DOHH2 (cell line): ENCODE results near the gene IMMP2L.

Source experiments
- H3F3A ChIP-seq: fragments of 200-600 bp; sonication (generic), shearing (Covaris generic); 2 replicates; pipeline ENCODE4 v1.6.0; 2016; ENCODE audit warnings: antibody characterized with exemption, mild to moderate bottlenecking; ENCODE audit not compliant: control insufficient read depth, insufficient read depth
- H3K27ac ChIP-seq: fragments of 200-600 bp; sonication (generic); 2 replicates; pipeline ENCODE4 v1.5.1; 2014; ENCODE audit warnings: low read depth, mild to moderate bottlenecking, low read length, moderate library complexity
- H3K27me3 ChIP-seq: fragments of 200-600 bp; sonication (generic); 2 replicates; pipeline ENCODE4 v1.6.1; 2014; ENCODE audit warnings: mild to moderate bottlenecking, low read length, mixed read lengths; ENCODE audit not compliant: control insufficient read depth
- H3K36me3 ChIP-seq: fragments of 200-600 bp; sonication (generic); 2 replicates; pipeline ENCODE4 v1.6.1; 2014; ENCODE audit warnings: mild to moderate bottlenecking, low read length, moderate library complexity, mixed read lengths; ENCODE audit not compliant: control insufficient read depth
- H3K4me1 ChIP-seq: fragments of 200-600 bp; sonication (generic); 2 replicates; pipeline ENCODE4 v1.6.1; 2014; ENCODE audit warnings: mild to moderate bottlenecking, low read length, mixed read lengths; ENCODE audit not compliant: control insufficient read depth
- H3K4me2 ChIP-seq: fragments of 200-600 bp; sonication (generic); 2 replicates; pipeline ENCODE4 v1.6.0; 2014; ENCODE audit warnings: mild to moderate bottlenecking, low read length, moderate library complexity
- H3K4me3 ChIP-seq: fragments of 200-600 bp; sonication (generic); 2 replicates; pipeline ENCODE4 v1.5.1; 2014; ENCODE audit warnings: mild to moderate bottlenecking, low read length, mixed read lengths
- H3K79me2 ChIP-seq: fragments of 200-600 bp; sonication (generic); 2 replicates; pipeline ENCODE4 v1.6.1; 2014; ENCODE audit warnings: mild to moderate bottlenecking, low read length, mixed read lengths; ENCODE audit not compliant: control insufficient read depth
- H3K9me2 ChIP-seq: fragments of 200-600 bp; sonication (generic); replicated peaks from 2 replicates; pipeline ENCODE4 v1.6.1; 2014; ENCODE audit warnings: mild to moderate bottlenecking, low read length, mixed read lengths; ENCODE audit not compliant: control insufficient read depth
- H3K9me3 ChIP-seq: fragments of 200-600 bp; sonication (generic); 2 replicates; pipeline ENCODE4 v1.6.1; 2014; ENCODE audit warnings: antibody characterized with exemption, low read length, mixed read lengths; ENCODE audit not compliant: control insufficient read depth, insufficient read depth
- H4K20me1 ChIP-seq: fragments of 200-600 bp; sonication (generic); 2 replicates; pipeline ENCODE4 v1.6.0; 2014; ENCODE audit warnings: low read depth, mild to moderate bottlenecking, antibody characterized with exemption, low read length, moderate library complexity; ENCODE audit not compliant: control insufficient read depth, insufficient read depth
- EZH2phosphoT487 ChIP-seq: fragments of 200-600 bp; sonication (generic); IDR thresholded peaks from 2 replicates; pipeline ENCODE4 v1.6.1; 2017; ENCODE audit warnings: borderline replicate concordance, mild to moderate bottlenecking, antibody characterized with exemption, low read length, moderate library complexity, mixed read lengths
- TF ChIP-seq, protein P1 (sequence below): fragments of 200-600 bp; sonication (generic); IDR thresholded peaks from one replicate; pipeline ENCODE4 v1.5.1; 2014; ENCODE audit warnings: antibody characterized with exemption, mild to moderate bottlenecking, low read depth, low read length; ENCODE audit not compliant: poor library complexity, severe bottlenecking

Gene IMMP2L

DNA sequence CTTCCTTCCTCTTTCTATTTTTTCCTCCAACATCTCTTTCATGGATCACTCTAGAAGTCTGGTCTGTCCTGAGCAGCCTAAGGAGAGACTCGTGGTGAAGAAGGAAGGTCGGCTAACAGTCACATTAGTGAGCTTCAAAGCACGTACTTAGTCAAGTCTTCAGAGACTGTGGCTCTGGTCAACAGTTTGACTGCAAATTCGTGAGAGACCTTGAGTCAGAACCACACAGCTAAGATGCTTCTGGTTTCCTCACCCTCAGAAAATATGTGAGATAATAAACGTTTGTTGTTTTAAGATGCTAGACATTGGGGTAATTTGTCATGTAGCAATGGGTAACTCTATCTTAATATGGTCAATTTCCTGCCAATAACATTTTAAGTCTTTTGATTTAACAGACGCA is 597.5 kb downstream of the IMMP2L start:
- Histone ChIP-seq H3K27me3 (no peaks in the 10 kb centered on the region), H3K4me3 (no peak overlapping the region), H3K79me2 (no peaks in the 10 kb centered on the region), H3K9me2 (no peaks in the 10 kb centered on the region), H4K20me1 (no peaks in the 10 kb centered on the region), H3K4me1 (no peaks in the 10 kb centered on the region), H3K4me2 (no peak overlapping the region), H3K9me3 (no peaks in the 10 kb centered on the region), H3K36me3 (no peaks in the 10 kb centered on the region), H3F3A (no peaks in the 10 kb centered on the region), H3K27ac (no peak overlapping the region)
- no peak for TF ChIP-seq EZH2phosphoT487
- TF ChIP-seq, protein P1, sequence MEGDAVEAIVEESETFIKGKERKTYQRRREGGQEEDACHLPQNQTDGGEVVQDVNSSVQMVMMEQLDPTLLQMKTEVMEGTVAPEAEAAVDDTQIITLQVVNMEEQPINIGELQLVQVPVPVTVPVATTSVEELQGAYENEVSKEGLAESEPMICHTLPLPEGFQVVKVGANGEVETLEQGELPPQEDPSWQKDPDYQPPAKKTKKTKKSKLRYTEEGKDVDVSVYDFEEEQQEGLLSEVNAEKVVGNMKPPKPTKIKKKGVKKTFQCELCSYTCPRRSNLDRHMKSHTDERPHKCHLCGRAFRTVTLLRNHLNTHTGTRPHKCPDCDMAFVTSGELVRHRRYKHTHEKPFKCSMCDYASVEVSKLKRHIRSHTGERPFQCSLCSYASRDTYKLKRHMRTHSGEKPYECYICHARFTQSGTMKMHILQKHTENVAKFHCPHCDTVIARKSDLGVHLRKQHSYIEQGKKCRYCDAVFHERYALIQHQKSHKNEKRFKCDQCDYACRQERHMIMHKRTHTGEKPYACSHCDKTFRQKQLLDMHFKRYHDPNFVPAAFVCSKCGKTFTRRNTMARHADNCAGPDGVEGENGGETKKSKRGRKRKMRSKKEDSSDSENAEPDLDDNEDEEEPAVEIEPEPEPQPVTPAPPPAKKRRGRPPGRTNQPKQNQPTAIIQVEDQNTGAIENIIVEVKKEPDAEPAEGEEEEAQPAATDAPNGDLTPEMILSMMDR: no peak

DNA sequence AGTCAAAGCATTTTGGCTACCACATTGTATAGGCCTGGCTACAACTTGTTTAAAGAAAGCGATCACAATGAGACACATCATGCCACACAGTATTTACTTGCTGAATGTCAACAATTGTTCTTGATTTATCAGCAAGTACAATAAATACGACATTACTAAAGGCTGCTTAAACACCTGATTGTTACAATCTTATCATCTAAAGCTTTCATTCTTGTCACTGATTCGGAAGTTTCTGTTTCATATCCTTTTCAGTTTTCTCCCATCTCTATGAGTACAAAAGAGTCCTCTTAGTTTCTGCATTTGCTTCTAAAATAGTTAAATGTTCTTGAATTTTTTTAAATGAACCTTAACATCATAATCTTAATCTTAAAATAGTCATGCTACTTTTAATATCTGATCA is 599.5 kb downstream of the IMMP2L start:
- H3K27ac ChIP-seq: no peak overlapping the region
- no peaks in the 10 kb centered on the region for H4K20me1 ChIP-seq
- no peak for TF ChIP-seq EZH2phosphoT487
- TF ChIP-seq, protein P1: no peak
- H3K4me2 ChIP-seq: no peak overlapping the region
- no peaks in the 10 kb centered on the region for H3K36me3 ChIP-seq
- H3K4me1 ChIP-seq: no peaks in the 10 kb centered on the region
- H3K9me2 ChIP-seq: no peaks in the 10 kb centered on the region
- no peaks in the 10 kb centered on the region for H3F3A ChIP-seq
- H3K9me3 ChIP-seq: no peaks in the 10 kb centered on the region
- H3K4me3 ChIP-seq: no peak overlapping the region
- no peaks in the 10 kb centered on the region for H3K27me3 ChIP-seq
- H3K79me2 ChIP-seq: no peaks in the 10 kb centered on the region

DNA sequence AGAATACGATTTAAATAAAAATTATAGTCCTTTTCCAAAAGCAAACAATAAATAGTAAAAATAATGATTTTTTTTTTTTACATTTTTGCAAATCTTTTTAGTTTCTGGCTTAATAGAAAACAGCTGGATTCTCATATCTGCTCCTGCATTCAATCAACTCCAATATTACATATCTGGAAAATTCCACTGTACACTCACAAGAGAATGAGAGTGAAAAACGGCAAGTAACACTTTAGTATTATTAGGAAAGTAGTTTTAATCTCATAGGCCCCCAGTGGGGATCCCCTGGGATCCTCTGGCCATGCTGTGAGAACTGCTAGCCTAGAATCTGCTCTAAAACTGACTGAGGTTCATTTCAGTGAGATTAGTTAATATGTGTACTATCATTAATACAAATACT is 599.9 kb downstream of the IMMP2L start:
- Histone ChIP-seq H3K36me3 (no peaks in the 10 kb centered on the region), H3K4me1 (no peaks in the 10 kb centered on the region), H3K27ac (no peak overlapping the region), H3K27me3 (no peaks in the 10 kb centered on the region), H3K9me3 (no peaks in the 10 kb centered on the region), H3K9me2 (no peaks in the 10 kb centered on the region), H3K4me2 (no peak overlapping the region), H3K4me3 (no peak overlapping the region), H3F3A (no peaks in the 10 kb centered on the region), H3K79me2 (no peaks in the 10 kb centered on the region), H4K20me1 (no peaks in the 10 kb centered on the region)
- no peak for TF ChIP-seq EZH2phosphoT487
- TF ChIP-seq, protein P1: no peak

DNA sequence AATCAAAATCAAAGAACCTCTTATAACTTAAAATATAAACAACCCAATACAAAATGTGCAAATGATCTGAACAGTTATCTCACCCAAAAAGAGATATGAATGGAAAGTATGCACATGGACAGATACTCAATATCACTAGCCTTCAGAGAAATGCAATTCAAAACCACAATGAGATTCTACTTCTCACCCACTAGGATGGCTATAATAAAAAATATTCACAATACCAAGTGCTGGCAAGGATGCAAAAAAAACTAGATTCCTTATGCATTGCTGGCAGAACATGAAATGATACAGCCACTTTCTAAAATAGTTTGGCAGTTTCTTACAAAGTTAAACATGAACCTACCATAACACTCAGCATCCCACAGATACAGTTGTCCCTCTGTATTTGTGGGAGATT is 601.5 kb downstream of the IMMP2L start:
- H3K4me2 ChIP-seq: no peak overlapping the region
- H3K27ac ChIP-seq: no peak overlapping the region
- no peaks in the 10 kb centered on the region for H3K9me3 ChIP-seq
- H3F3A ChIP-seq: no peaks in the 10 kb centered on the region
- H3K27me3 ChIP-seq: no peaks in the 10 kb centered on the region
- TF ChIP-seq, protein P1: no peak
- no peak for TF ChIP-seq EZH2phosphoT487
- no peaks in the 10 kb centered on the region for H3K9me2 ChIP-seq
- H3K4me1 ChIP-seq: no peaks in the 10 kb centered on the region
- no peaks in the 10 kb centered on the region for H4K20me1 ChIP-seq
- no peak overlapping the region for H3K4me3 ChIP-seq
- no peaks in the 10 kb centered on the region for H3K36me3 ChIP-seq
- no peaks in the 10 kb centered on the region for H3K79me2 ChIP-seq
